Esophagus muscularis mucosa (tissue), 4 donors: Measurements from ENCODE around the gene GMFB. TPM values are rescaled to one million over a fixed set of nuclear protein-coding genes. Genes with fewer than 3 reads are reported as not detected.

ENCODE experiments used
- DNase-seq: peaks from one replicate; pipeline ENCODE4 v3.0.0-alpha.2; 2017; ENCODE audit errors: extremely low spot score
- H3K27ac ChIP-seq, 4 donors: fragments of 200-600 bp; sonication (generic); replicated peaks in 1 of 4; 1 replicate in 3 of 4; 2 replicates in 1 of 4; pipeline ENCODE4 v1.5.1; 2016 to 2019; ENCODE audit warnings: mild to moderate bottlenecking in 1 of 4
- H3K27me3 ChIP-seq, 4 donors: fragments of 200-600 bp; sonication (generic); one replicate each; pipeline versions ENCODE4 v1.5.1 to v1.6.0; 2016 to 2019
- H3K36me3 ChIP-seq, 4 donors: fragments of 200-600 bp; sonication (generic); one replicate each; pipeline ENCODE4 v1.5.1; 2016 to 2019
- H3K4me1 ChIP-seq, 4 donors: fragments of 200-600 bp; sonication (generic); one replicate each; pipeline ENCODE4 v1.5.1; 2016 to 2019
- H3K4me3 ChIP-seq, 4 donors: fragments of 200-600 bp; sonication (generic); 1 replicate in 2 of 4; 2 replicates in 2 of 4; pipeline ENCODE4 v1.5.1; 2016 to 2019; ENCODE audit warnings: mild to moderate bottlenecking in 4 of 4, moderate library complexity in 1 of 4
- H3K9me3 ChIP-seq, 4 donors: fragments of 200-600 bp; sonication (generic); 1 replicate in 3 of 4; 2 replicates in 1 of 4; pipeline ENCODE4 v1.5.1; 2016 to 2019
- EP300 ChIP-seq: sonication (generic); formaldehyde crosslinking; IDR thresholded peaks from one replicate; pipeline ENCODE4 v1.6.1; 2017; ENCODE audit warnings: antibody characterized with exemption
- POLR2A ChIP-seq: fragments of 450-650 bp; IDR thresholded peaks from one replicate; pipeline ENCODE4 v1.6.1; 2017; ENCODE audit warnings: antibody characterized with exemption, moderate library complexity, mild to moderate bottlenecking, low read depth
- POLR2AphosphoS5 ChIP-seq, 2 donors: sonication (generic); formaldehyde crosslinking; IDR thresholded peaks; one replicate each; pipeline ENCODE4 v1.6.1; 2017; ENCODE audit warnings: antibody characterized with exemption in 2 of 2
- WGBS: methylation state at CpG from one replicate; pipeline ENCODE4 v1.1.5; 2018; 5-methylcytosine and 5-hydroxymethylcytosine counted together
- intact Hi-C: fragments of 100-400 bp; cut with DNase I; formaldehyde crosslinking; loops from one replicate; pipeline ENCODE4 v1.15.1; 2023
- total RNA-seq, 4 donors: library from RNA; depleted of rRNA; stranded (reverse); fragments of >200 nt; gene quantifications; one replicate each; pipeline versions ENCODE4 v1.1.0 to v1.2.1, GENCODE V29; 2016
- TF ChIP-seq, protein P1 (sequence below), 3 experiments: fragments of 200-600 bp in 2 of 3; fragments of 450-650 bp in 1 of 3; sonication (generic) in 2 of 3; IDR thresholded peaks; one replicate each; pipeline ENCODE4 v1.5.1; 2017 to 2019; ENCODE audit warnings: antibody characterized with exemption in 3 of 3, mild to moderate bottlenecking in 2 of 3, moderate library complexity in 1 of 3

GMFB gene
- total RNA-seq, 4 donors from 2014 or later: 21.4 to 49.4 (median 43.7) TPM

DNA sequence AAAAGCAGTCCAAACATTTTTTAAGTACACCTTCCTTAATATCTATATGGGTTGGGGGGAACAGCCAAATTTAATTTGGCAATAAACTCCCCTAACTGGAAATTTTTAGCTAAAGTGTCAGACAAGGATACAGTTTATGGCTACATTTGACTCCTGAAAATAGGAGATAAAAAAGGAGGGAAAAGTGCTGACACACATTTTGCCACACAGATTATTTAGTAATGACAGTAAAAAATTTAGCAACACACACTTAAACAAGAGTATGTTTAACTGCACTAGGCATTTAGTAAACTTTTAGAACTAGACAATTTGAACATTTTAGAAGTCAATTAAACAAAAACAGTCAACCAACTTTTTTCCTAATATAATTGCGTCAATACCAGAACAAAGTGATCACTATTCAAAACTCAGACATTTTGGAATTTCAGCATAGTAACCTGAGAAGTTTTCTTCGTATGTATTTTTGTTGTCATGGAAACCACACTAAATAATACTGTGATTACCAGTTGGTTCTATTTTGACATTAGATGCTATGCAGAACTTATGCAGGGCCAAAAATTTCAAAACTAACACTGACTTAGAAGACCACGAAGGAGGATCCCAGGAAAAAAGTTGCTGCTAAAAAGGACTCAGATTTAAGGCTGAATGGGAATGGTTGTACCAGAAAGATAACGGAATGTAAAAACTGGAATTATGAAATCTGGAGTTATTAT lies 13.4 kb downstream of the GMFB start:
- no peak for DNase-seq
- no peak overlapping the region for H3K27ac ChIP-seq
- H3K27me3 ChIP-seq: no peaks in the 10 kb centered on the region
- intact Hi-C loops: no loop called here
- H3K4me3 ChIP-seq: no peak overlapping the region
- H3K36me3 ChIP-seq: peaks cover 0 to 48% (median 12%) of the 10 kb centered on the region in 4 donors
- H3K9me3 ChIP-seq: no peaks in the 10 kb centered on the region
- TF ChIP-seq EP300 (no peak), POLR2A (no peak)
- peaks cover 5 to 27% (median 18%) of the 10 kb centered on the region in 4 donors for H3K4me1 ChIP-seq
- WGBS: 51% methylated on average over 4 of the region's 4 CpGs

DNA sequence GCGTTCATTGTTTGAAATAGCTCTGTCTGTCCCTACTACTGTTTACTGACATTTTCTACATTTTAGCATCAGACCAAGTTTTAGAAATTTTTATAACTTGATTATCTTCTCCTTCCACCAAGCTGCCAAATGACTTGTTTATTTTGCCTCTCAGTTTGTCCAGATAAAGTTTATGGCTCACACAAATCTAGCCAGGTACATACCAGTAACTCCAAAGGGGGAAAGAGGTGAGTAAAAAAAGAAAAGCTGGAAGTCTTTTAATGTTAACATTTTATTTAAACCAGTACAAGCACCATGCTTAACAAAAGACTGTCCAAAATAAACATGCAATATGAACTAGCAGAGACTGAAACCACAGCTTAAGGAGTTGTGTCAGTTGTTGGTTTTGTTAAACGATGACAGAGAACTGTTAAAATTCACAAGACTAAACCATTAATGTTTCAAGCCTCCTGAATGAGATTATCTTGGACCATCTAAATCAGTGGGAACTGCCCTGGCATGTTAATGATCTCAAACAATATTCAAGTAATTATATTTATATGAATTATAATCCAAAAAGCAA lies 14.5 kb downstream of the GMFB start:
- Histone ChIP-seq H3K9me3 (no peaks in the 10 kb centered on the region), H3K4me3 (no peak overlapping the region), H3K27me3 (no peaks in the 10 kb centered on the region), H3K27ac (no peak overlapping the region), H3K4me1 (peaks cover 5 to 27% (median 18%) of the 10 kb centered on the region in 4 donors), H3K36me3 (peaks cover 0 to 40% (median 12%) of the 10 kb centered on the region in 4 donors)
- TF ChIP-seq POLR2A (no peak), POLR2AphosphoS5 (IDR thresholded peaks at IDR 0.05) (no peak), EP300 (no peak)
- TF ChIP-seq, protein P1, sequence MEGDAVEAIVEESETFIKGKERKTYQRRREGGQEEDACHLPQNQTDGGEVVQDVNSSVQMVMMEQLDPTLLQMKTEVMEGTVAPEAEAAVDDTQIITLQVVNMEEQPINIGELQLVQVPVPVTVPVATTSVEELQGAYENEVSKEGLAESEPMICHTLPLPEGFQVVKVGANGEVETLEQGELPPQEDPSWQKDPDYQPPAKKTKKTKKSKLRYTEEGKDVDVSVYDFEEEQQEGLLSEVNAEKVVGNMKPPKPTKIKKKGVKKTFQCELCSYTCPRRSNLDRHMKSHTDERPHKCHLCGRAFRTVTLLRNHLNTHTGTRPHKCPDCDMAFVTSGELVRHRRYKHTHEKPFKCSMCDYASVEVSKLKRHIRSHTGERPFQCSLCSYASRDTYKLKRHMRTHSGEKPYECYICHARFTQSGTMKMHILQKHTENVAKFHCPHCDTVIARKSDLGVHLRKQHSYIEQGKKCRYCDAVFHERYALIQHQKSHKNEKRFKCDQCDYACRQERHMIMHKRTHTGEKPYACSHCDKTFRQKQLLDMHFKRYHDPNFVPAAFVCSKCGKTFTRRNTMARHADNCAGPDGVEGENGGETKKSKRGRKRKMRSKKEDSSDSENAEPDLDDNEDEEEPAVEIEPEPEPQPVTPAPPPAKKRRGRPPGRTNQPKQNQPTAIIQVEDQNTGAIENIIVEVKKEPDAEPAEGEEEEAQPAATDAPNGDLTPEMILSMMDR (IDR thresholded peaks at IDR 0.05): no peak
- intact Hi-C loops: no loop called here
- WGBS: 63% methylated on average over 2 of the region's 2 CpGs
- DNase-seq: no peak

DNA sequence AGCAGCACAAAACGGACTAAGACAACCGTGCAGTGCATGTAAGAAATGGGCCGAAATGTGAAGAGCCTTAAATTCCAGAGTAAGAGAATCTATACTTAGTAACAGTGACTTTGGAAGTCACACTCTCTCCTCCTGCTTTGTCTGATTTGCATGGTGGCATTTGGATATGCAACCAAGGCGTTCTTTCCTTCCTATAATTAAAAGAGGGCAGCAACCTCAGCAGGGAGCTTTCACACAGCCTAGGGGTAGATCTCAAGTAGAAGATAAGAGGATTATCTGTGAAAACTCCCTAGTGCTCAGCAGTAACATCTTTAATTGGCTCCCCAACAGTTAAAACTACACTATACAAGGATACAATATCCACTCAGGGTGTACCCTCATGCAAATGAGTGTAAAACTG lies 16.5 kb downstream of the GMFB start:
- peaks cover 0 to 21% (median 2%) of the 10 kb centered on the region in 4 donors for H3K36me3 ChIP-seq
- H3K27me3 ChIP-seq: no peaks in the 10 kb centered on the region
- no peak overlapping the region for H3K4me3 ChIP-seq
- peaks cover 0 to 27% (median 18%) of the 10 kb centered on the region in 4 donors for H3K4me1 ChIP-seq
- TF ChIP-seq POLR2A: no peak
- TF ChIP-seq, protein P1 (IDR thresholded peaks at IDR 0.05): no peak
- TF ChIP-seq EP300: no peak
- TF ChIP-seq POLR2AphosphoS5 (IDR thresholded peaks at IDR 0.05): no peak
- 88% methylated on average over 4 of the region's 4 CpGs for WGBS
- no peak for DNase-seq
- no peak overlapping the region for H3K27ac ChIP-seq
- peaks cover 0 to 8% (median 2%) of the 10 kb centered on the region in 4 donors for H3K9me3 ChIP-seq
- intact Hi-C loops: no loop called here

DNA sequence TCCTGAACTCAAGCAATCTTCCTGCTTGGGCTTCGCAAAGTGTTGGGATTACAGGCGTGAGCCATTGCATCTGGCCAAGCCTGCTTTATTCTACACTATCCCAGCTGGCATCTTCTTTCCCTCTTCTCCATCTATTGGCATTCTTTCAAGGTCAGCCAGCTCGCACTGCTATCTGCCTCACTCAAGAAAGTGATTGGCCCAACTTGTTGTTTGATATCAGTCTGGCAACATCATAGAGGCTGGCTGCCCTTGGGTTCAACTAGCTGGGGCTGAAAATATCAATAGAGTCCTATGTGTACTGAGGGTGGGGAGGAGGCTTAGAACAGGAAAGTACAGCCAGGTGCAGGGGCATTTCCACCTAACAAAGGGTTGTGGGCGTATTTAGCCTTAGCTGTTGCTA lies 17.1 kb downstream of the GMFB start:
- no peak overlapping the region for H3K4me3 ChIP-seq
- peaks cover 0 to 25% (median 18%) of the 10 kb centered on the region in 4 donors for H3K4me1 ChIP-seq
- peaks cover 0 to 13% (median 4%) of the 10 kb centered on the region in 4 donors for H3K9me3 ChIP-seq
- TF ChIP-seq POLR2A: no peak
- no peak for TF ChIP-seq EP300
- TF ChIP-seq POLR2AphosphoS5 (IDR thresholded peaks at IDR 0.05): no peak
- TF ChIP-seq, protein P1 (IDR thresholded peaks at IDR 0.05): no peak
- H3K27ac ChIP-seq: no peak overlapping the region
- 88% methylated on average over 4 of the region's 4 CpGs for WGBS
- peaks cover 0 to 19% (median 0%) of the 10 kb centered on the region in 4 donors for H3K36me3 ChIP-seq
- H3K27me3 ChIP-seq: no peaks in the 10 kb centered on the region
- intact Hi-C loops: no loop called here
- no peak for DNase-seq

DNA sequence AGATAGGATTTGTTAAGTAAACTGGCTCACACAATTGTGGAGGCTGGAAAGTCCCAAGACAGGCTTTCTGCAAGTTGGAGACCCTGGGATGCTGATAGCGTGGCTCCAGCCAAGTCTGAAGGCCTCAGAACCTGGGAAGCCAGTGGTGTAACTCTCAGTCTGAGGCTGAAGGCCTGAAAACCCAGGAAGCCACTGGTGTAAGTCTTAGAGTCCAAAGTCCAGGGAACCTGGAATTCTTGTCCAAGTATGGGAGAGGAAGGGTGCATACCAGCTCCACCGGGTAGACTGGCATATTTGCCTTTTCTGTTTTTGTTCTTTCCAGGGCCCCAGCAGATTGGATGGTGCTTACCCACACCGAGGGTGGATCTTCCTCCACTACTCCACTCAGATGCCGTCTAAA lies 18.1 kb downstream of the GMFB start:
- H3K27ac ChIP-seq: no peak overlapping the region

More for the DNA sequence above, 18.1 kb downstream of the GMFB start:
- Histone ChIP-seq H3K36me3 (peaks cover 0 to 19% (median 0%) of the 10 kb centered on the region in 4 donors), H3K4me3 (no peak overlapping the region), H3K27me3 (no peaks in the 10 kb centered on the region), H3K9me3 (peaks cover 0 to 13% (median 4%) of the 10 kb centered on the region in 4 donors), H3K4me1 (peaks cover 0 to 16% (median 13%) of the 10 kb centered on the region in 4 donors)
- WGBS: 98% methylated on average over 4 of the region's 4 CpGs
- intact Hi-C loops: no loop called here
- TF ChIP-seq EP300 (no peak), POLR2AphosphoS5 (IDR thresholded peaks at IDR 0.05) (no peak), POLR2A (no peak)
- TF ChIP-seq, protein P1 (IDR thresholded peaks at IDR 0.05): no peak
- DNase-seq: no peak
